EL (cell line): Measurements from ENCODE around the gene HAUS3.
A peak's percentile ranks its signal among the peaks of the same experiment; 100 is the strongest.
"Not testable (repeated sequence)": the region's sequence is repeated elsewhere in the genome, so short reads cannot be mapped to it uniquely, and the experiment has no call there.

ENCODE experiments used
- DNase-seq: peaks from one replicate; pipeline ENCODE4 v3.0.0-alpha.2; 2016

The HAUS3 gene

GRCh38 chr4:2218436-2218835 lies 23.5 kb downstream of the HAUS3 start:
- DNase-seq, result no peak

DNA sequence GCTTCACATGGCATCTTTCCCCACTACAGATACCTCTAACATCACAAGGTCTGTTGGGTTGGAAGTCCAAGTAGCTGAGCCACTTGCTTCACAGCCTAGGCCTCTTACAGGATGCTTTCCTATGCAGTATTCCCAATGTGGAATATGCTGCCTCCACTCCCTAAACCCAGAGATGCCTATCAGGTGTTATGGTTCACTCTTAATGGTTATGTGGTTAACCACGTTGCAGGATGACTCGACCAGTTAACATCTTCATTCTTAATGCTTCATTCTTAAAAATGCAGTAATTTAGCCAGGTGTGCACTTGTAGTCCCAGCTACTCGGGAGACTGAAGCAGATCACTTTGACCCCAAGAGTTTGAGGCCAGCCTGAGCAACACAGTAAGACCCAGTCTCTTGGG lies 24.2 kb downstream of the HAUS3 start:
- DNase-seq, result peak; percentile 29

DNA sequence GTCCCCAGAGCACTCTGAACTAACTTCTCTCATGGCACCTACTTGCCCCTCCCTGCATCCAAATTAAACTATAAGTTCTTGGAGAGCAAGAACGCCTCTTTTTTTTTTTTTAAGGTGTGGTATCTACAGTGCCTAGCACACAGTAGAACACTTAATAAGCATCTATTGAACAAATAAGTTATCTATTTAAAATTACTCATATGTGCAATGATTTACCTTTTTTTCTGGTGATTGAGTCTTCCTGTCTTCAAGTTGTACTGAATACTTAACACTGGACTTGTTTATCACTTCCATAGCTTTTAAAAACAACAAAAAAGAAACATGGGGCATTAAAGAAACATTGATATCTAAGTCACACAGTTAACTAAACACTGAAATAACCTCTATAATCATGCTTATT lies 29.1 kb downstream of the HAUS3 start:
- DNase-seq, result no peak

GRCh38 chr4:2202789-2203188 lies 39.1 kb downstream of the HAUS3 start:
- not testable (repeated sequence) for DNase-seq

DNA sequence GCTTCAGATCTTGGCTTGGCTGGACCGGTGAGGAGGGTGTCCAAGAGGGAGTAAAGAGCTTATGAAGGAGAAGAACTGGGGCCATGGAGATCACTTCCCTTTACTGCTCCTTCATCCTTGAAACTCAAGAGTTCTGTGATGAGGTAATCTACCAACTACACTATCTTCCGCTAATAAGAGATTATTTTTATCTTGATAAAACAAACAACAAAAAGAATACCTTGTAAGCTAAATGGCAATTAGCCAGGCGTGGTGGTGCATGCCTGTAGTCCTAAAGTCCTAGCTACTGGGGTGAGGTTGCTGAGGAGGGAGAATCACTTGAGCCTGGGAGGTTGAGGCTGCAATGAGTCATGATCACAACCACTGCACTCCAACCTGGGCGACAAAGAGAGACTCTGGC lies 47.4 kb downstream of the HAUS3 start:
- no peak for DNase-seq

GRCh38 chr4:2193326-2193725 lies 48.6 kb downstream of the HAUS3 start:
- DNase-seq, result no peak

- no peak for DNase-seq
Measured at GRCh38 chr4:2186865-2187172, 55.1 kb downstream of the HAUS3 start.

- peak; percentile 26 for DNase-seq
Measured at GRCh38 chr4:2186133-2186864, 55.6 kb downstream of the HAUS3 start.

GRCh38 chr4:2183394-2183793 lies 58.5 kb downstream of the HAUS3 start:
- no peak for DNase-seq

- no peak for DNase-seq
Measured at GRCh38 chr4:2182994-2183393, 58.9 kb downstream of the HAUS3 start.

DNA sequence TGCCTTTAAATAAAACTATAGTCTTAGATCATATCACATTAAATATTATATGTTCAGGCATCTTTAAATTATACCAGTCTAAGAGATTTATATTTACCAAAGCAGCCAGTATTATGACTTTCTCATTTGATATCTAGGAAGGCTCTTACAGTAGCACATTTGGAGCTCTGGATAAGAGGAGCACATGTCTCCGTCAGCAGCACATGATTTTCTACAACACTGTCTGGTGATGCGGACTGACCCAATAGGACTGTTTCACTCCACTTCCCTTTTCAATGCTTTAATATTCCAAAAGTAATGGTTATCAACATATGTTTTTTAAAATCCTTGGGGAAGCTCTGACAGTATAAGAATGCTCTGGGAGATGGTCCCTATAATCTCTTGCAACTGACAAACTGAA lies 61.5 kb downstream of the HAUS3 start:
- no peak for DNase-seq

DNA sequence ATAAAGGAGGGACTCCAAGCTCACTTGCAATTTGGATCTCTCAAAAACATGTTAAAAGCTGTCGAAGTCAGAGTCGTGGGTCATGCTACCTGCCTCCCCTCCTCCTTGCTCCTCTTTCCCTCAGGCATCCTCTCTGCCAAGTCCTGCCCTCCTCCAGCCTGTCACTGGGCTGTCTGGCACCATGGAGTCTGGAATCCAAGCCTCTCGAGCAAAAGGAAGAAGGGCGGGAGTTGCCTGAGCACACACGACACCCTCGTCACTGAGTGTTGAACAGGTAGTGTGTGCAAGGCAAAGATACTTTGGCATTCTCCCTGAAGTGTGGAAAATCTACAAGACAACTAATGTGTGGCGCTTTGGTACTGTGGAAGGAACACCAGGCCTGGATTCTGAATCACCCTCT lies 62.2 kb downstream of the HAUS3 start:
- DNase-seq, result no peak

DNA sequence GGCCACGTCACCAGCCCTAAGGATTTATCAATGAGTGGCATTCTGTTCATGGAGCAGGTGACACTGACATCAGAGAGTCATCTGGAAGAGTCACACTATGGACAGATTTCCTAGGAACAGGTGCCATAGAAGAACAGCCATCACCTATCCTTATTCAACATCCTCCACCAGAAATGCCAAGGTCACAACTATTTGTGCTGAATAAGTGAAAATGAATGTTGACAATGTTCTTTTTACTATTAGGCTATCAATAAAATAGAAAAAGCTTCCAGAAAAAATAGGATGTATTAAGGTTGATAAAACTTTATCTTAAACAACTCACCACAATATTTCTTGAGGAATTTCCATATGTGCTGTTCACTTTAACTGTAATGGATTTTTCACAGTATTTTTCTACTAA lies 62.9 kb downstream of the HAUS3 start:
- no peak for DNase-seq
